HepG2 (cell line): ENCODE measurements around the gene C2orf49. TPM values are rescaled to one million over a fixed set of nuclear protein-coding genes. Genes with fewer than 3 reads are reported as not detected.

Experiments
- CEBPB ChIP-seq: IDR thresholded peaks from 2 replicates; pipeline ENCODE4 v1.6.1; 2011; ENCODE audit warnings: low read depth, low read length, improper control_type of control experiment, borderline replicate concordance
- FOSL1 ChIP-seq: sonication (generic); formaldehyde crosslinking; IDR thresholded peaks from 2 replicates; pipeline ENCODE4 v1.9.0; 2021; ENCODE audit warnings: missing genetic modification reagents, borderline replicate concordance
- GZF1 ChIP-seq: sonication (generic); formaldehyde crosslinking; IDR thresholded peaks from 2 replicates; pipeline ENCODE4 v1.5.1; 2020; ENCODE audit warnings: mild to moderate bottlenecking, missing genetic modification reagents
- KDM3A ChIP-seq: IDR thresholded peaks from 2 replicates; pipeline ENCODE4 v1.6.1; 2018; ENCODE audit warnings: low read depth, missing compliant biosample characterization
- KIAA2018 ChIP-seq: sonication (generic); formaldehyde crosslinking; IDR thresholded peaks from 2 replicates; pipeline ENCODE4 v1.5.0; 2020; ENCODE audit warnings: mild to moderate bottlenecking, missing genetic modification reagents, borderline replicate concordance
- MYNN ChIP-seq: sonication (generic); formaldehyde crosslinking; IDR thresholded peaks from 2 replicates; pipeline ENCODE4 v1.4.0; 2020; ENCODE audit warnings: mild to moderate bottlenecking, low read depth, missing genetic modification reagents
- NFATC3 ChIP-seq: sonication (generic); formaldehyde crosslinking; IDR thresholded peaks from 2 replicates; pipeline ENCODE4 v1.5.1; 2020; ENCODE audit warnings: mild to moderate bottlenecking, missing genetic modification reagents
- NONO ChIP-seq, 2 experiments: fragments of 450-650 bp in 1 of 2; sonication (generic) in 1 of 2; formaldehyde crosslinking in 1 of 2; IDR thresholded peaks in 1 of 2; conservative IDR thresholded peaks in 1 of 2; 2 replicates each; pipeline versions ENCODE4 v1.6.1 to v1.8.0; 2017 to 2022; ENCODE audit warnings: mild to moderate bottlenecking in 1 of 2, missing genetic modification reagents in 1 of 2, moderate library complexity in 1 of 2
- TEF ChIP-seq: sonication (generic); formaldehyde crosslinking; IDR thresholded peaks from 2 replicates; pipeline ENCODE4 v1.5.0; 2020; ENCODE audit warnings: missing genetic modification reagents
- YEATS4 ChIP-seq: sonication (generic); formaldehyde crosslinking; IDR thresholded peaks from 2 replicates; pipeline ENCODE4 v1.4.0; 2020; ENCODE audit warnings: missing genetic modification reagents, borderline replicate concordance
- ZBTB43 ChIP-seq: sonication (generic); formaldehyde crosslinking; conservative IDR thresholded peaks from 2 replicates; pipeline ENCODE4 v1.4.0; 2020; ENCODE audit warnings: missing genetic modification reagents
- ZFP1 ChIP-seq: IDR thresholded peaks from 2 replicates; pipeline ENCODE4 v1.6.1; 2016
- ZFP90 ChIP-seq: sonication (generic); formaldehyde crosslinking; IDR thresholded peaks from 2 replicates; pipeline ENCODE4 v1.8.0; 2022; ENCODE audit warnings: missing genetic modification reagents, mild to moderate bottlenecking, inconsistent platforms, borderline replicate concordance
- ZFYVE20 ChIP-seq: sonication (generic); formaldehyde crosslinking; IDR thresholded peaks from 2 replicates; pipeline ENCODE4 v1.8.0; 2023; ENCODE audit warnings: low read depth, mild to moderate bottlenecking, moderate library complexity, missing genetic modification reagents, borderline replicate concordance
- ZNF317 ChIP-seq: sonication (generic); formaldehyde crosslinking; IDR thresholded peaks from 2 replicates; pipeline ENCODE4 v1.5.0; 2020; ENCODE audit warnings: mild to moderate bottlenecking, missing genetic modification reagents
- ZNF607 ChIP-seq: sonication (generic); formaldehyde crosslinking; IDR thresholded peaks from 2 replicates; pipeline ENCODE4 v1.5.1; 2020; ENCODE audit warnings: missing genetic modification reagents, mild to moderate bottlenecking, borderline replicate concordance
- ZNF660 ChIP-seq: sonication (generic); formaldehyde crosslinking; IDR thresholded peaks from 2 replicates; pipeline ENCODE4 v1.5.1; 2020; ENCODE audit warnings: mild to moderate bottlenecking, low read depth, missing genetic modification reagents, borderline replicate concordance
- ZUFSP ChIP-seq: sonication (generic); formaldehyde crosslinking; IDR thresholded peaks from 2 replicates; pipeline ENCODE4 v1.9.0; 2021; ENCODE audit warnings: missing genetic modification reagents, mild to moderate bottlenecking, borderline replicate concordance
- polyA plus RNA-seq, 8 experiments: library from polyadenylated mRNA; depleted of rRNA in 3 of 8; stranded (reverse) in 7 of 8; unstranded in 1 of 8; fragments of >200 nt; fragmentation: Illumina TruSeq in 4 of 8; extraction: Trizol in 4 of 8; gene quantifications; 2 replicates each; pipeline versions ENCODE4 v1.2.1 to v1.2.3, GENCODE V29; 2011 to 2016; ENCODE audit warnings: low read depth in 4 of 8, missing spikeins in 1 of 8, mixed read lengths in 1 of 8; ENCODE audit not compliant: insufficient read depth in 1 of 8
- total RNA-seq, 5 experiments: library from RNA; depleted of rRNA; stranded (reverse); fragments of >200 nt; fragmentation: Illumina TruSeq; extraction: Trizol; gene quantifications; 2 replicates each; pipeline ENCODE4 v1.2.3, GENCODE V29; 2016; ENCODE audit warnings: low read depth in 1 of 5

C2orf49 gene
- total and polyA plus RNA-seq, 2 of the 13 experiments (the other 11 are each of a cell fraction or from before 2014, with no cell fraction given): 24.7 to 28.8 TPM

- TF ChIP-seq KIAA2018 (CRISPR knock-in tag) (no peak), ZFP90 (CRISPR knock-in tag) (peak; percentile 76; the same call in 1 of the 2 replicates), YEATS4 (no peak), FOSL1 (CRISPR knock-in tag) (no peak), KDM3A (CRISPR knock-in tag) (no peak), ZBTB43 (peak; percentile 95), NFATC3 (no peak), ZUFSP (CRISPR knock-in tag) (no peak), ZNF317 (CRISPR knock-in tag) (no peak), ZNF660 (CRISPR knock-in tag) (no peak), MYNN (no peak), NONO (IDR thresholded peaks at IDR 0.05) (no peak), NONO (CRISPR knock-in tag; conservative IDR thresholded peaks at IDR 0.05) (no peak), TEF (no peak), GZF1 (CRISPR knock-in tag) (no peak), ZFP1 (CRISPR knock-in tag) (no peak), CEBPB (0 out of 2 replicates have a peak, but pooled peaks have one; percentile 0), ZNF607 (CRISPR knock-in tag) (no peak), ZFYVE20 (CRISPR knock-in tag) (no peak)
Observed at GRCh38 chr2:105387225-105387624, 49.9 kb downstream of the C2orf49 start (continued).
